Measurements from ENCODE around the gene TM2D3.

- TF ChIP-seq CTCF (IDR thresholded peaks at IDR 0.05; ENCODE audit: borderline replicate concordance, extremely low read depth, low read length, poor library complexity, severe bottlenecking) = no peak
- no peak for TF ChIP-seq EZH2 (IDR thresholded peaks at IDR 0.05; ENCODE audit: borderline replicate concordance, low read depth, low read length, severe bottlenecking)
Observed at GRCh38 chr15:101610611-101611000, 41.6 kb downstream of the TM2D3 start.

All from DND-41 (cell line).